Type B pancreatic cell (in vitro differentiated cells): Measurements from ENCODE around the gene DGCR8. TPM values are rescaled to one million over a fixed set of nuclear protein-coding genes. Genes with fewer than 3 reads are reported as not detected.

ENCODE experiments used
- DNase-seq: peaks from one replicate; pipeline ENCODE4 v3.0.0; 2021; ENCODE audit warnings: mixed read lengths; ENCODE audit not compliant: unreplicated experiment; ENCODE audit errors: extremely low spot score
- H3K27ac Mint-ChIP-seq: 2 replicates; pipeline ENCODE4 v1.8.0; 2021; ENCODE audit warnings: mild to moderate bottlenecking, mixed read lengths
- H3K27me3 Mint-ChIP-seq: 2 replicates; pipeline ENCODE4 v1.8.0; 2021; ENCODE audit warnings: mixed read lengths
- H3K36me3 Mint-ChIP-seq: 2 replicates; pipeline ENCODE4 v1.8.0; 2021; ENCODE audit warnings: mixed read lengths
- H3K4me1 Mint-ChIP-seq: one replicate; pipeline ENCODE4 v1.8.0; 2021; ENCODE audit warnings: mixed read lengths; ENCODE audit not compliant: unreplicated experiment
- H3K4me3 Mint-ChIP-seq: 2 replicates; pipeline ENCODE4 v1.8.0; 2021; ENCODE audit warnings: mild to moderate bottlenecking, mixed read lengths
- H3K9me3 Mint-ChIP-seq: 2 replicates; pipeline ENCODE4 v1.8.0; 2021; ENCODE audit warnings: mixed read lengths
- CTCF ChIP-seq: fragments of 200-600 bp; sonication (generic); conservative IDR thresholded peaks from 2 replicates; pipeline ENCODE4 v1.5.0; 2021; ENCODE audit warnings: antibody characterized with exemption, mild to moderate bottlenecking
- total RNA-seq: library from RNA; stranded (reverse); gene quantifications from 2 replicates; pipeline ENCODE4 v1.2.1, GENCODE V29; 2021; ENCODE audit warnings: low replicate concordance

The DGCR8 gene
- total RNA-seq, 1 donor from 2014 or later = 61.3 TPM

- H3K4me1 Mint-ChIP-seq = no peaks in the 10 kb centered on the region
- no peaks in the 10 kb centered on the region for H3K36me3 Mint-ChIP-seq
- H3K9me3 Mint-ChIP-seq = no peaks in the 10 kb centered on the region
- DNase-seq = no peak
- TF ChIP-seq CTCF = no peak
- H3K27ac Mint-ChIP-seq = no peak overlapping the region
- no peaks in the 10 kb centered on the region for H3K27me3 Mint-ChIP-seq
- H3K4me3 Mint-ChIP-seq = no peak overlapping the region
Measured at GRCh38 chr22:20062766-20063083, 17.3 kb upstream of the DGCR8 start.

GRCh38 chr22:20063271-20064139 is 16.5 kb upstream of the DGCR8 start:
- no peaks in the 10 kb centered on the region for H3K9me3 Mint-ChIP-seq
- no peak for TF ChIP-seq CTCF
- H3K4me1 Mint-ChIP-seq = no peaks in the 10 kb centered on the region
- H3K4me3 Mint-ChIP-seq = no peak overlapping the region
- DNase-seq = no peak
- no peak overlapping the region for H3K27ac Mint-ChIP-seq
- H3K27me3 Mint-ChIP-seq = no peaks in the 10 kb centered on the region
- no peaks in the 10 kb centered on the region for H3K36me3 Mint-ChIP-seq

GRCh38 chr22:20064140-20064480 is 15.9 kb upstream of the DGCR8 start:
- no peaks in the 10 kb centered on the region for H3K36me3 Mint-ChIP-seq
- no peaks in the 10 kb centered on the region for H3K27me3 Mint-ChIP-seq
- no peaks in the 10 kb centered on the region for H3K4me1 Mint-ChIP-seq
- no peak overlapping the region for H3K27ac Mint-ChIP-seq
- no peaks in the 10 kb centered on the region for H3K9me3 Mint-ChIP-seq
- no peak for TF ChIP-seq CTCF
- no peak for DNase-seq
- H3K4me3 Mint-ChIP-seq = no peak overlapping the region

GRCh38 chr22:20064545-20065262 is 15.3 kb upstream of the DGCR8 start:
- Mint-ChIP-seq H3K4me3 (no peak overlapping the region), H3K27ac (no peak overlapping the region), H3K36me3 (no peaks in the 10 kb centered on the region), H3K27me3 (no peaks in the 10 kb centered on the region), H3K9me3 (no peaks in the 10 kb centered on the region), H3K4me1 (no peaks in the 10 kb centered on the region)
- DNase-seq = no peak
- TF ChIP-seq CTCF = no peak

- no peaks in the 10 kb centered on the region for H3K4me1 Mint-ChIP-seq
- no peaks in the 10 kb centered on the region for H3K27me3 Mint-ChIP-seq
- H3K9me3 Mint-ChIP-seq = no peaks in the 10 kb centered on the region
- no peak for TF ChIP-seq CTCF
- DNase-seq = no peak
- no peaks in the 10 kb centered on the region for H3K36me3 Mint-ChIP-seq
- H3K4me3 Mint-ChIP-seq = no peak overlapping the region
- H3K27ac Mint-ChIP-seq = no peak overlapping the region
Measured at GRCh38 chr22:20065896-20066616, 14.0 kb upstream of the DGCR8 start.
